Choroid plexus epithelial cell (primary cell): ENCODE results near the gene CNTN5.
A peak's percentile ranks its signal among the peaks of the same experiment; 100 is the strongest.

Source experiments
- DNase-seq: peaks from one replicate; pipeline ENCODE4 v3.0.0-alpha.2; 2010; ENCODE audit warnings: low read depth
- H3K4me3 ChIP-seq: 2 replicates; pipeline ENCODE4 v1.5.1; 2011; ENCODE audit warnings: low read depth, mild to moderate bottlenecking, control low read depth, low read length, moderate library complexity
- CTCF ChIP-seq: conservative IDR thresholded peaks from 2 replicates; pipeline ENCODE4 v1.5.1; 2011; ENCODE audit warnings: low read depth, mild to moderate bottlenecking, control low read depth, inconsistent platforms, low read length, moderate library complexity

CNTN5 gene

GRCh38 chr11:99351624-99352023 is 330.9 kb downstream of the CNTN5 start:
- no peak for TF ChIP-seq CTCF
- no peak overlapping the region for H3K4me3 ChIP-seq
- peak; percentile 55 for DNase-seq

DNA sequence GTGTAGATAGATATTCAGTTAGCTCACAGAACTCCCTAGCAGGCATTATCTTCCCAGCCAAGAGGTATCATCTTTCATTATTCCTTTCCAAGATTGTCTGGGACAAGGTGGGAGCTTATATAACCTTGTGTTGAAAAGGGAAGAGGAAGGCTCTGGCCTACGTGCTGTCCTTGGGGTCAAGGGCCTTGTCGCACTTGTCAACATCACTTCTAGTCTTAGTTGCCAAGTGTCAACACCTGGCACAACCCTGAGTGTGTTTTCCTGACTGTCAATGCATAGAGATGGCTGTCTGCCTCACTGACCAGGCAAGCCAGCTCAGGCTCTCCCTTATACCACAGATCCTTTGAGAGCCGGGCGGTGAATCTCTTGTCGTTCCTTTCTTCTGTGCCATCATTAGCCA is 331.9 kb downstream of the CNTN5 start:
- TF ChIP-seq CTCF: no peak
- no peak overlapping the region for H3K4me3 ChIP-seq
- no peak for DNase-seq

GRCh38 chr11:99366546-99366945 is 345.8 kb downstream of the CNTN5 start:
- TF ChIP-seq CTCF: no peak
- no peak for DNase-seq
- no peak overlapping the region for H3K4me3 ChIP-seq

DNA sequence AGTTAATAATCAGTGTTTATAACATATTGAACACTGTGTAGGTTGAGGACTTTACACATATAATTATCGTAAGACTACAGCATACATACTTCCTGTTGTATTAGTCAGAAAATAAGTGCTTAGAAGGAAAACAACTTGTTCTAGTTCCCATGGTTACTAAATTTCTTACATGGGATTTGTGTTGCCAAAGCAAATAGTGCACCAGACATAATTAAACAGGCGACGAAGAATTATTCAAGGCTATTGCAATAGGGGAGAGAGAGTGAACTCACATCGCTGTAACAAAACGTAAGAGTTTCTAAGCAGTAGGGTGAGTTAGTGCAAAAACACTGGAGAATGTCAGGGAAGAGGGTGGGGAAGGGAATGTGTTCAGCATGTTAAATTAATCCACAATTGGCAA is 347.8 kb downstream of the CNTN5 start:
- DNase-seq: peak; percentile 66
- no peak for TF ChIP-seq CTCF
- H3K4me3 ChIP-seq: no peak overlapping the region

GRCh38 chr11:99370549-99371216 is 349.9 kb downstream of the CNTN5 start:
- peak; percentile 84 for DNase-seq
- TF ChIP-seq CTCF: no peak
- no peak overlapping the region for H3K4me3 ChIP-seq

DNA sequence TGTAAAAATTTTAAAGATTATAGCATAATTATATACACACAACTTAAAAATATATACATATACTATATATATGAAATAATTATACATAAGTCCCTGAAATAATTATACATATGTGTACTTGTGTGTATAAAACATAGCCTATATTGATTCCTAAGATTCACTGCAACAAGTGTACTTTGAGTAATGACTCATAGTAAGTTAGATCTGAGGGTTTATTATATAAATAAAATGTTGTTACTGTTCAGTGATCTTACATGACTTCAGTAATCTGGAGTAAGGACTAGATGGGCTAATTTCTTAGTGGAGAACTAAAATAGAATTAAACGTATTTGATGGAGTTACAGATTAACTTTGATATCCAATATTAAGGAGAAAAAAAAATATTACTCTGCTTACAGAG is 350.5 kb downstream of the CNTN5 start:
- TF ChIP-seq CTCF: no peak
- no peak overlapping the region for H3K4me3 ChIP-seq
- peak; percentile 10 for DNase-seq

DNA sequence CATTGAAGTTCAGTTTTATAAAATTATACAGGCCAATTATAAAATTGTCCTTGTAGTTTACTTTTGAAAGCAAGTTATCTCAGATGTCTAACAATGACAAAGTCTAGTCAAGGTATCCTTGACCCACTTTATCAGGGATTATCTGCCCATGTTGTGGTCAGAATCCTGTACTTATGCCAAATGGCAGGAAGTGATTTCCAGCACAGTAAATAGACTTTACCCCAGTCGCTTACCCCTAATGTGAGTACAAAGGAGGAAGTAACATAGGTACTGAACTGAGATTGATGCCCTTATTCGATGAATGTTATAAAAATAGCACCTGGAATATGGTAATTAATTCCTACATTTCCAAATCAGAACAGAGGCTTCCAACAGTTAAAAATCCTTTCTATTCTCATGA is 355.7 kb downstream of the CNTN5 start:
- no peak for DNase-seq
- no peak overlapping the region for H3K4me3 ChIP-seq
- no peak for TF ChIP-seq CTCF
